ENCODE results near the gene CACNG8. TPM values are rescaled to one million over a fixed set of nuclear protein-coding genes. Genes with fewer than 3 reads are reported as not detected.

Gene CACNG8
- total RNA-seq, 1 donor from 2014 or later = 0.22 TPM

DNA sequence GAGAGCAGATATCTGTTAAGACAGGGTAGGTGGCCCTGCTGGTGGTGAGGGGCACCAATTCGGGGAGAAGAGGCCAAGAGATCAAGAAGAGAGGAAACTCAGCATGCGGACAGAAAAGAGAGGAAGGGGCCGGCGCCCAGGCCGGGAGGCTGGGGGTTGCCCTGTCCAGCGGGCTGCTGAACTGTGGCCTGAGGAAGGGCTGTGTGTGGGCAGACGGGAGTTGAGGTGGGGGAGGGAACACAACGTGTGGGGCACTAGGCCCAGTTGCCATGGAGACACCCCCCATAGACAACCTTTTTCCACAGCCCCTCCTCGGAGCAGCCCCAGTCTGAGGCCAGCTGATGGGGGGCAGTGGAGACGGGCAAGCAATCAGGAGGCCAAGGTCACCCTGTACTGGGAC, 2.5 kb upstream of the CACNG8 start:
- ATAC-seq (no peak), DNase-seq (ENCODE audit: low spot score) (no peak)
- intact Hi-C loops (cut with DNase I) = no loop called here

DNA sequence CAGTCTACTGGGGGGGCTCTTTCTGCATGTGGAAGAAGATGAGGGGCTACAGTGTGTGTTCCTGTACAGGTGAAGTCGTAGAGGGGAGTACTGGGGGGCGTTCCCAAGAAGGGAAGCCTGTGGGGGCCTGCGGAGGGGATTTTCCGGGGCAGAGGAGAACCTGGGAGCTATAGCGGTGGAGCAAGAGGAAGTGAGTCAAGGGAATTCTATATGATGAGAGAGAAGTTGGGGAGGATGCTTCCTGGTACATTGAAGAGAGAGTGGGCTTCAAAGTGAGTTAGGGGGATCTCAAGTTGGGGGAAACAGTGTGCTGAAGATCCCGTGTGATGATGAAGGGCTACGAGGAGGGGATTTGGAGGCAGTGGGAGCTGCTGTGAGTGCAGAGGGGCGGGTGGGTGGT, 1.9 kb upstream of the CACNG8 start:
- intact Hi-C loops (cut with DNase I) = no loop called here
- ATAC-seq = no peak
- DNase-seq (ENCODE audit: low spot score) = no peak

- DNase-seq (ENCODE audit: low spot score) = no peak
- intact Hi-C loops (cut with DNase I) = no loop called here
- ATAC-seq = no peak
Measured at GRCh38 chr19:53961523-53962356, 997 bp upstream of the CACNG8 start.

DNA sequence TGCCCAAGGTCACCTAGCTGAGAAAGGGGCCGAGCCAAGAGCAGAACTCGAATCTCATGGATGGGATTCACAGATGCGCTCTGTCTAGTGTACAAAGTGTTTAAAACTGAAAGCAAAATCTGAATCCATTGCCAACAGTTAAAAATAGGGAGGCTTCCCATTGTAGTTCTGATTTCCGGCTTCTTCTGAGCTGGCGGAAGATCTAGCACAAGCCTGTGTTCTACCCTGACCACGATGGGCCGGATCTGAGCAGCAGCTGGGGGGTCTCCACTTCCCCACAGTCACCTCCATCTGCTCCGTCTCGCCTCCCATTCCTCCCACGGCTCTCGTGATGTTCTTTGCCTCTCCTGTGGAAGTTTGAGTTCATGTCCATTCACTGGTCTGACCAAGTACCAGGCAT, 2.4 kb downstream of the CACNG8 start:
- DNase-seq (ENCODE audit: low spot score) = no peak
- no peak for ATAC-seq
- intact Hi-C loops (cut with DNase I) = no loop called here

GRCh38 chr19:53966931-53967330, 4.2 kb downstream of the CACNG8 start:
- DNase-seq (ENCODE audit: low spot score) (no peak), ATAC-seq (no peak)
- intact Hi-C loops (cut with DNase I) = no loop called here

DNA sequence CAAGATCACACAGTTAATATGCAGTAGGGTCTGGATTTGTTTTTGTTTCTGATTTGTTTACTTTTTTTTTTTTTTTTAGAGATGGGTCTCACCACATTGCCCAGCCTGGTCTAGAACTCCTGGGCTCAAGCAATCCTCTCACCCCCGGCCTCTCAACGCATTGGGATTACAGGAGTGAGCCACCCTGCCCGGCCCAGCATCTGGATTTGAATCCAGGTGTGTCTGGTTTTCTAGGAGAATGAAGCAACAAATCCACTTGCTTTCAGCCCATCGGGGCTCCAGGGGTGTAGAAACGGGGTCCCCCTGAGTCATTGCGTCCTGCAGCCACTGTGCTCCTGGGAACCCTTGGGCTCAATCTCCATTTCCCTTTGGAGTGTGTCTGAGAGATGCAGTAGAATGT, 6.6 kb downstream of the CACNG8 start:
- intact Hi-C loops (cut with DNase I) = no loop called here
- no peak for DNase-seq (ENCODE audit: low spot score)
- no peak for ATAC-seq

DNA sequence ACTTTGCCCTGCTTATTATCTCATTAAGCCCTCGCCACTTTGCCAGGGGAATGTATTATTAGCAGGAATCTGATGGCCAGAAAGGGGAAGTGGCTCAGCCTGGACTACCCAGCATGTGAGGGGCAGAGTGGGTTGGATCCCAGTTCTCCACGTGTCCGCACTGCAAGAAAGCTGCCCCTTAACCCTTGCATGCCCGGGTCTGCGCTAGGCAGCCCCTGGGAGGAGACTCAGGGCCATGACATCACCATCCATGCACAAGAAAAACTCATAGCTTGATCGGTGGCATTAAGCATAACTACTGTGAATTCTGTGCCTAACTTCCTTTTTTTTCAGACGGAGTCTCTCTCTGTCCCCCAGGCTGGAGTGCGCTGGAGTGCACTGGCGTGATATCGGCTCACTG, 8.9 kb downstream of the CACNG8 start:
- DNase-seq (ENCODE audit: low spot score) = no peak
- ATAC-seq = no peak
- intact Hi-C loops (cut with DNase I) = no loop called here

- DNase-seq (ENCODE audit: low spot score) (peak; percentile 81), ATAC-seq (peak; percentile 95)
- intact Hi-C loops (cut with DNase I) = no loop called here
Measured at GRCh38 chr19:53977429-53977990, 14.8 kb downstream of the CACNG8 start.

DNA sequence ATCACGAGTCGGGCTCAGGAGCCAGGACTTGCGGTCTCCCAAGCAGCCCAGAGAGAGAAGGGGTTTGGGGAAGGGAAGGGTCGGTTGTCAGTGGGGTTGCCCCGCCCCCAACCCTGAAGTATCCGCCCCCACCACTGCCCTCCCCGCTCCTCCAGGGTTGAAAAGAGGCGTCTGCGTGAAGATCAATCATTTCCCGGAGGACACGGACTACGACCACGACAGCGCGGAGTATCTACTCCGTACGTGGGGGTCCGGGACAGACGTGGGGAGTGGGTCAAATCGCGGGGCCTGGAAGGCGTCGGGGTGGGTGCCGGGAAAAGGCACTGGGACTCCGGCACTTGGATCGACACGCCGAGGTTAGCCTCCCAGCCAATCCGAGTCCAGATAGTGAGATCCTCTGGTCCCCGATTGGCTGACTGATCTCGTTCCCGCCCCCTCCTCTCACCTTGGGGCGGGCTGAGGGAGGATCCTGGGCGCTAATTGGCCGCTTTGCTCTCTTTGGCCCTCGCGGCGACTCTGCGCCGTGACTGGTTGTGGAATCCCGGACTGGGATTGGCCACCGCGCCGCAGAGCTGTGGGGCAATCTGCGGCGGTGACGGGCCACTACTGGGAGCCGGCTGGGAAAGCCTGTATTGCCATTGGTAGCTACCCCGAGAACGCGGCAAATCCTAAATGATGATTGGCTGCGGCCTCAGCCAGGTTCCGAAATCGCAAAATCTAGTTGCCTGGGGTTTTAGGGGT, 15.4 kb downstream of the CACNG8 start:
- ATAC-seq (peak; percentile 82), DNase-seq (ENCODE audit: low spot score) (peak; percentile 66)
- intact Hi-C loops (cut with DNase I) = no loop called here

- DNase-seq (ENCODE audit: low spot score) = no peak
- intact Hi-C loops (cut with DNase I) = no loop called here
- ATAC-seq = no peak
Measured at GRCh38 chr19:53978975-53979801, 16.5 kb downstream of the CACNG8 start.

DNA sequence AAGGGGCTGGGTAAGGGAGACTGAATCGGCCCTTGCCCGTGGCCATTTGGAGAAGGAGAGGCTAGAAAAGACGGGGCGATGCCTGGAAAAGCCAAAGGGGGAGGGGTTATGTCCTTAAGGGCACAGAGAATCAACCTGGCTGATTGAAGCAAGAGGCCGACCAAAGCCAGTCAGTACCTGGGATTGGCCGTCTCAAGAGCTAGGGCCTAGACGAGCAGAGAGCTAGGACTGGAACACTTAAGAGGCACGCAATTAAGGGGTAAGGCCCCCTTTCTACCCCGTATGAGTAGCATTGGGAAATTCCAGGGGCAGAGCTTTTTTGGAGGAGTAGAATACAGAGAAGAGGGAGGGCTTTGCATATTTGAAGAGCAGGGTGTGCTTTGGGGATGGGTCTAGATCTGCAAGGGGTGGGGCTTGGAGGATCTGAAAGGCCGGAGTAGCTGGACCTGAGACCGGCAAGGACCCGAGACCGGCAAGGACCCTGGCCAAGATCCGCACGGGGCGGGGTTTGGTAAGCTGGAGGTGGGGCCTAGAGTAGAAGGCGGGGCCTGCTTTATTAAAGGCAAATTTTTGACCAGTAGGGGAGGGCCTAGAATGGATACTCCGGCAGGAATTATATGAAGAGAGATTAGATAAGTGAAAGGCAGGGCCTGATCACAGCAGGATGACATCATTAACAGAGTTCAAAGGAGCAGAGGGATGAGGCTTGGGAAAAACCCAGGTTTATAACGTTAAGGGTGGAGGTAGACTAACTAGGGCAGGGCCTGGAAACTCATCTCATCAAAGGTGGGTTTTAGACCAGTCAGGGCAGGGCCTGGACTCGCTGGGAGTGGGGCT, 18.0 kb downstream of the CACNG8 start:
- ATAC-seq = no peak
- no peak for DNase-seq (ENCODE audit: low spot score)
- intact Hi-C loops (cut with DNase I) = no loop called here

DNA sequence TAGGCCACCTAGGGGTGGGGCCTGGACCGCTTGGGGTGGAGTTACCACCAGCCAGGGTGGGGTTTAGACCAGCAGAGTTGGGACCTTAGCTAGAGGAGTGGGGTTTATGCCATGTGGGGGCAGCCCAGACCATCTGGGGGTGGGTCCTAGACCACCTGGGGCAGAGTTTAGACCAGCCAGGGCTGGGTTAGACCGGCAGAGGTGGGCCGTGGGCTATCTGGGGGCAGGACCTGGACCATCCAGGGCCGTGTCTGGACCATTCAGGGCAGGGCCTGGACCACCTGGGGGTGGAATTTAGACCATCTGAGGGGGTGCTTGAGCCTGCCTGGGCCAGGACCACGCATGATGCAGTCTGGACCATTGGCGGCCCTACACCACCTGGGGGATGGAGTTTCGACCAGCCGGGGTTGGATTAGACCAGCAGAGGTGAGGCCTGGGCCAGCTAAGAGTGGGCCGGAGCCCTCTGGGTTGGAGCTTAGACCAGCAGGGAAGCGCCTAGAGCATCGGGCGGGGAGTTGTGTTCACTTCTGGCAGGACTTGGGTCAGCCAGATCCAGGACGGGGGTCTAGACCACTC, 18.7 kb downstream of the CACNG8 start:
- intact Hi-C loops (cut with DNase I) = no loop called here
- DNase-seq (ENCODE audit: low spot score) (no peak), ATAC-seq (no peak)

GRCh38 chr19:53982001-53982451, 19.3 kb downstream of the CACNG8 start:
- ATAC-seq (no peak), DNase-seq (ENCODE audit: low spot score) (no peak)
- intact Hi-C loops (cut with DNase I) = no loop called here

GRCh38 chr19:53982611-53983010, 19.9 kb downstream of the CACNG8 start:
- DNase-seq (ENCODE audit: low spot score) = no peak
- ATAC-seq = no peak
- intact Hi-C loops (cut with DNase I) = no loop called here

GRCh38 chr19:53983457-53984289, 20.9 kb downstream of the CACNG8 start:
- DNase-seq (ENCODE audit: low spot score) = no peak
- intact Hi-C loops (cut with DNase I) = no loop called here
- ATAC-seq = no peak

DNA sequence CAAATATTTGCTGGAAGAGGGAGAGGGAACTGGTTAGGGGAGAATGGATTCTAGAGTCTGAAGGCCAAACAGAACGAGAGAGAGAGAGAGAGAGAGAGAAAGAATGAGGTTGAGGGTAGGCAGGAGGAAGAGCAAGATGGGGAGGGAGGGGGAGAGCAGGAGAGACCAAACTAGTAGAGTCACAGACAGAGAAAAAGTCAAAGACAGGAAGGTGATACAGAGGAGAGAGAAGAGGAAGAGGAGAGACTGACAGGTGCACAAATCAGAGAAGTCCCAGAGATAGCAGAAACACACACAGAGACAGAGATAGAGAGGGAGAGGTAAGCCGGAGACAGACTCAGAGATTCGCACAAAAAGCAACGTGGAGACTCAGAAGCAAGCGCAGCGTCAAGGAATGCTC, 23.1 kb downstream of the CACNG8 start:
- no peak for ATAC-seq
- intact Hi-C loops (cut with DNase I) = no loop called here
- DNase-seq (ENCODE audit: low spot score) = no peak

GRCh38 chr19:53988981-53989380, 26.2 kb downstream of the CACNG8 start:
- DNase-seq (ENCODE audit: low spot score) (no peak), ATAC-seq (no peak)
- intact Hi-C loops (cut with DNase I) = no loop called here
